Measurements from ENCODE around the gene CHEK2.

DNA sequence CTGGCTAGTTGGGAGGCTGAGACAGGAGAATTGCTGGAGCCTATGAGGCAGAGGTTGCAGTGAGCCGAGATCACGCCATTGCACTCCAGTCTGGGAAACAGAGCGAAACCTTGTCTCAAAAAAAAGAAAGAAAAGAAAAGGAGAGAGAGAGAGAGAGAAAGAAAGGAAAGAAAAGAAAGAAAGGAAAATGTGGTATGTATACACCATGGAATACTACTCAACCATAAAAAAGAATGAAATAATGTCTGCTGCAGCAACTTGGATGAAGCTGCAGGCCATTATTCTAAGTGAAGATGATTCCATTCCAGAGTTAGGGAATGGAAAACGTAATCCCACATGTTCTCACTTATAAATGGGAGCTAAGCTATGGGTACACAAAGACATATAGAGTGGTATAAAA lies 92.8 kb downstream of the CHEK2 start:
- TF ChIP-seq, protein P1, sequence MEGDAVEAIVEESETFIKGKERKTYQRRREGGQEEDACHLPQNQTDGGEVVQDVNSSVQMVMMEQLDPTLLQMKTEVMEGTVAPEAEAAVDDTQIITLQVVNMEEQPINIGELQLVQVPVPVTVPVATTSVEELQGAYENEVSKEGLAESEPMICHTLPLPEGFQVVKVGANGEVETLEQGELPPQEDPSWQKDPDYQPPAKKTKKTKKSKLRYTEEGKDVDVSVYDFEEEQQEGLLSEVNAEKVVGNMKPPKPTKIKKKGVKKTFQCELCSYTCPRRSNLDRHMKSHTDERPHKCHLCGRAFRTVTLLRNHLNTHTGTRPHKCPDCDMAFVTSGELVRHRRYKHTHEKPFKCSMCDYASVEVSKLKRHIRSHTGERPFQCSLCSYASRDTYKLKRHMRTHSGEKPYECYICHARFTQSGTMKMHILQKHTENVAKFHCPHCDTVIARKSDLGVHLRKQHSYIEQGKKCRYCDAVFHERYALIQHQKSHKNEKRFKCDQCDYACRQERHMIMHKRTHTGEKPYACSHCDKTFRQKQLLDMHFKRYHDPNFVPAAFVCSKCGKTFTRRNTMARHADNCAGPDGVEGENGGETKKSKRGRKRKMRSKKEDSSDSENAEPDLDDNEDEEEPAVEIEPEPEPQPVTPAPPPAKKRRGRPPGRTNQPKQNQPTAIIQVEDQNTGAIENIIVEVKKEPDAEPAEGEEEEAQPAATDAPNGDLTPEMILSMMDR (IDR thresholded peaks at IDR 0.05) = no peak
- no peak for TF ChIP-seq POLR2A (IDR thresholded peaks at IDR 0.05)

Measured in vagina (tissue), 2 donors.